HuH-7.5 (cell line): Measurements from ENCODE around the gene ALOX5.

Experiments used
- DNase-seq: peaks from one replicate; pipeline ENCODE4 v3.0.0; 2011; ENCODE audit warnings: low spot score

The ALOX5 gene

DNA sequence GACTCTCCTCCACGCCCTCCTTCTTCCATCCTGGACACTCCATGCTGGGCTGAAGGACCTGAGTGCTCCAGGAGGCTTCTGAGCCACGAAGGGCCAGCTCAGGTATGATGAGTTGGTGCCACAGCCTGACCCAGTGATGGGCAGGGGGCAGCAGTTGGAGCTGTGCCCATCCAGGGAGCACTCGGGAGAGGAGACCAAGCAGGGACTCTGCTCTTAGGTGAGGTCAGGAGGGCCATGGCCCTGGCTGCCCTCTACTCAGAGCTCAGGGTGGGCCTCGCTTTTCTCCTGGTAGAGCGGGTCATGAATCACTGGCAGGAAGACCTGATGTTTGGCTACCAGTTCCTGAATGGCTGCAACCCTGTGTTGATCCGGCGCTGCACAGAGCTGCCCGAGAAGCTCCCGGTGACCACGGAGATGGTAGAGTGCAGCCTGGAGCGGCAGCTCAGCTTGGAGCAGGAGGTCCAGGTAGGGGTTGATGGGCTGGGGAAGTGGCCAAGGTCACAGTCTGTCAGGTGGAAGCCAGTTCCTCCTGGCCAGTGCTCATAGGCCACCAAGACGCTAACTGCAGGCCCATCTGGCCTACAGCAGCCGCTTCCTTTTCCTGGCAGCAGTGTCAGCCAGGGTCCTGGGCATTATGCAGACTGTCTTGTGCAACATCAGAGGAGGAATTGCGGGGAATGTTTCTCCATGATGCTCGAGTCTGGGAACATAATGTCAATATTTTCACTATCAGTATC, 50.8 kb downstream of the ALOX5 start:
- no peak for DNase-seq

- no peak for DNase-seq
These were observed 51.9 kb downstream of the ALOX5 start for GRCh38 chr10:45425621-45426563.

DNA sequence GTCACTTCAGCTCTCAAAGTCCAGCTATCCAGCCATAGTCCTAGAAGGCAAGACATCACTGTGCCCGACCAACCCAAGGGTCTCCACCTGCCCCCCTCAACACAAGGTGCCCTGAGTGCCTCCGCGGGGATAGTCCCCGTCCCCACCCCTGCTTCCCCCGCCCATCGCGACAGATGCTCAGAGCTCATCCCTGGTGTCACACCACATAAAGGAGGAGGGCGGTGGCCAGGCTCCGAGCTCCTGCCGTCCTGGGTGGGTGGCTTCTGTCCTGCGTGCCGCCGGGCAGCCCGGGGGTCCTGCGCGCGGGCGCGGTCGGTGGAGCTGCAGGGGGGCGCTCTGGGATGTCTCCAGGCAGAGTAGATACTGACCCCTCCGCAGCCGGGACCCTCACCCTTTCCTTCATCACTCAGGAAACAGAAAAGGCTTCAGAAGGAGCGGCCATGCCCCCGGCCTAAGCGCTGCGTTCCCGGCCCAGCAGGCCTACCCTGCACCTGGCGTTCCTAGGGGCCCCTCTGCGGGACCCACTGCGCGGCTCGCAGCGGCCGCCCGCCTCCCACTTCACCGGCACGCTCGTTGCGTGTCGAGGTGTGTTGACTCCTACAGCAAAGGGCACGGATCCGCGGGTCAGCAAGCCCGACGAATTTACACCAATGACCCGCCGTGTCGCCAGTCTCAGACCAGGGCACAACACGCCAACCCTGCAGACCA, 53.4 kb downstream of the ALOX5 start:
- DNase-seq = no peak

DNA sequence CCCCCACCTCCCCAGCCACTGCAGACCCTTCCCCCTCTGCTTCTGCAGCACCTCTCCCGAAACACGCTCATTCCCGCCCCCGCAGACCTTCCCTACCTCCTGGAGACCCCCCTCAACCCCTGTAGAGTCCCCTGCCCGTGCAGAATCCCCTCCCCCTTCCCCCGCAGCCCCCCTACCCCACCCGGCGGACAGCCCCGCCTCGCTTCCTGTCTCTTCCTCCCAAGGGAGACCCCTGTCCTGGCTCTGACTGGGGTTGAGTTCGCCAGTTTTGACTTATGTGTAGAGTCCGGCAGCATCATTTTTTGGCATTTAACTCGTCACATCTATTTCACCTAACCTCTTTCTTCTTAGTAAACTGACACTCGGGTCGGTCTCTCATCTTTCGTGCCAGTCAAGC, 54.0 kb downstream of the ALOX5 start:
- no peak for DNase-seq

DNA sequence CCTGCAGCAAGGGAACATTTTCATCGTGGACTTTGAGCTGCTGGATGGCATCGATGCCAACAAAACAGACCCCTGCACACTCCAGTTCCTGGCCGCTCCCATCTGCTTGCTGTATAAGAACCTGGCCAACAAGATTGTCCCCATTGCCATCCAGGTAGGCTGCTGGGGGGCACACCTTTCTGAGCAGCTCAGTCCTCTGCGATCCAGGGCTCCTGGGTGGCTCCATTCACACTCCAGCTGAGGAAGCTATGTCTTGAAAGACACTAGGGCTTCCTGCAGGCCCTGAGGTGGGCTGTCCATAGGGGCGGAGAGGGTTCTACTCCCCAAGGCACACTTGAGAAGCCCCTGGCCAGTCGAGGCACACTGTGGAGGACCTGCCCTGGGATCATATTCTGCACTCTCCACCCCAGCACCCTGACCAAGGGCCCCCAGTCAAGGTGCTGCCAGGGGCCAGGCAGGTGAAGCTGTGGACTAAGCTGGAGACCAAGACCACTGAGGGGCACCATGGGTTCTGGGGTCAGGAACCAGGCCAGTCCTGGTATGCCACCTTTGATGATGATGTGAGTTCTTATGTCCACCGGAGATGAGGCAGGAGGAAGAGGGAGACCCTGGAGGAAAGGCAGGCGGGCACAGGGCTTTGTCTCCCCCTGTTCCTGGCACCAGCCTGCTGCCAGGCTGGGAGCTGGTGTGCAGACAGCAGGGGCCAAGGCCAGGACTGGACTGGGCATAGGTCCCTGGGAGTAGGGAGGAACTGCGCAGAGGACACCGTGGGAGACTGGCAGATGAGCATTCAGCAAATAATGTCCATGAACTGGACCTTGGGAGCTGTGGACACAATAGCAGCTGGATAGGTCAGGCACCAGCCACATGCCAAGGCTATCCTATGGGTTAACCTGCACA, 54.8 kb downstream of the ALOX5 start:
- DNase-seq = no peak

- DNase-seq = no peak
These were observed 55.8 kb downstream of the ALOX5 start for GRCh38 chr10:45429790-45430189.

DNA sequence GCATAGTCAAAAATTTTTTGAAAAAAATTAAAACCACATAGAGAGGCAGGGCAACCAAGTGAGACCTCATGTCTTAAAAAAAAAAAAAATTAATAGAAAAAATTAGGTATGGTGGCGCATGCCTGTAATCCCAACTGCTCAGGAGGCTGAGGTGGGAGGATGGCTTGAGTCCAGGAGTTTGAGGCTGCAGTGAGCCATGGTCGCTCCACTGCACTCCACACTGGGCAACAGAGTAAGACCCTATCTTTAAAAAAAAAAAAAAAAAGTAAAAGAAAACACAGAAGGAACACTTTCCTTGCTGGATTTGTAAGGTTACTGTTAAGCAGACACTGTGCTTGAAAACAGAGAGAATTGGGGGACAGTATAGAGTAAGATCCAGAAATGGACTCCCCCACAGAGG, 58.1 kb downstream of the ALOX5 start:
- no peak for DNase-seq

GRCh38 chr10:45432700-45433472, 58.9 kb downstream of the ALOX5 start:
- DNase-seq = no peak

GRCh38 chr10:45433716-45434469, 59.9 kb downstream of the ALOX5 start:
- DNase-seq = no peak

DNA sequence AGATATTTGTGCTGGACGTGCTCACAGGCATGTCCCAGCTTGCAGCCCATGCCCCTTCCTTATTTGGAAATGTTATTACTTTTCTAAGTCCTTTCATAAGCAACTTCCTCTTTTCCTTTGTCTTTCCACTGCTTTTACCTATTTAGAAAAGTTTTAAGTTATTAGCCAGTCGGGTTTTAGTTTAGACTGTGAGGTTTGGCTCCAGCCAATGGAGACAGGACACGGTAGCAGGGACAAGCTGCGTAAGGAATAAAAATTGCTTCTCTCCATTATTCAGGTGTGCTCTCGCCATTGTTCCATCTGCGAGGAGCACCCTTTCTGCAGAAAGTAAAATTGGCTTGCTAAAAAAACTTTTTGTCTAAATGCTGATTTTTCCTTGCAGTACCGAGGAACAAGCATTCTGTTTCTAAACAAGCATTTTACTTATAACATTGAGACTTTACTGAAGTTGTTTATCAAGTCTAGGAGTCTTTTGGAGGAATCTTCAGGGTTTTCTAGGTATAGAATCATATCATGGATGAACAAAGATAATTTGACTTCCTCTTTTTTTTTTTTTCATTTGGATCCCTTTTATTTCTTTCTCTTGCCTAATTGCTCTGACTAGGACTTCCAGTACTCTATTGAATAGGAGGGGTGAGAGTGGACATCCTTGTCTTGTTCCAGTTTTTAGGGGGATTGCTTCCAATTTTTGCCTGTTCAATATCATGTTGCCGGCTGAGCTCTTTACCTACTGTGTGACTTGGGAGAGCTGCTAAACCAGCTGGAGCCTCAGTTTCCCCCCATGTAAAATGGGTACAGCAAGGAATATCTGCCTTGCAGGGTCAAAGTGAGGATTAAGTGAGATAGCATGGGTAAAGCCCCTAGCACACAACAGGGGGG, 63.8 kb downstream of the ALOX5 start:
- DNase-seq = no peak

GRCh38 chr10:45438466-45439090, 64.6 kb downstream of the ALOX5 start:
- DNase-seq = no peak

GRCh38 chr10:45439365-45439764, 65.3 kb downstream of the ALOX5 start:
- DNase-seq = no peak

- DNase-seq = no peak
These were observed 65.9 kb downstream of the ALOX5 start for GRCh38 chr10:45439873-45440272.

- no peak for DNase-seq
These were observed 66.6 kb downstream of the ALOX5 start for GRCh38 chr10:45440511-45441062.

GRCh38 chr10:45441239-45442190, 67.5 kb downstream of the ALOX5 start:
- no peak for DNase-seq

GRCh38 chr10:45442251-45442650, 68.2 kb downstream of the ALOX5 start:
- no peak for DNase-seq

DNA sequence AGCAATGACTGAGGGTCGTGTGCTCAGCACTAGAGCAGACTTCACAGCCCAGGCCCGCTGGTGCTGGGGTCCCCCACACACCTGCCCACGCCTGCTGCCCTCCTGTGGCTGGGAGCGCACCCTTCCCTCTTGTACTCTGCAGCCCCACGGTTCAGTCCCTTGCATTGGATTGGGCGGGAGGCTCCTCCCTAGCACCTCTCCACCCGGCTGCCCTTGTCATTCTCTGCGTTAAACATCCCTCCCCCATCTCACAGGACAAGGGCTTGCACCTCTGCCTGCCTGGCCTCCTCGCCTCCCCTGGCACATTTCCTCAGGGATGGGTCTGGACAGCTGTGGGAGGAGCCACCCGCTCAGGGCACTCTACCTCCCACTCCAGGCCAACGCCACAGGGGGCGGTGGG, 68.6 kb downstream of the ALOX5 start:
- DNase-seq = no peak
